IPS DF 4.7 (cell line): ENCODE measurements around the gene LDLRAD4.

Experiments
- DNase-seq: peaks from one replicate; pipeline ENCODE4 v3.0.0-alpha.2; 2013; ENCODE audit warnings: low spot score; ENCODE audit errors: extremely low read depth

The LDLRAD4 gene

GRCh38 chr18:13543811-13544732 is 325.5 kb downstream of the LDLRAD4 start:
- DNase-seq = no peak

- no peak for DNase-seq
These were observed 326.4 kb downstream of the LDLRAD4 start for GRCh38 chr18:13544953-13545352.

- no peak for DNase-seq
These were observed 327.0 kb downstream of the LDLRAD4 start for GRCh38 chr18:13545514-13545913.

GRCh38 chr18:13545955-13546354 is 327.4 kb downstream of the LDLRAD4 start:
- DNase-seq = no peak

- no peak for DNase-seq
These were observed 328.1 kb downstream of the LDLRAD4 start for GRCh38 chr18:13546638-13547037.

GRCh38 chr18:13547347-13547746 is 328.8 kb downstream of the LDLRAD4 start:
- DNase-seq = no peak

GRCh38 chr18:13548106-13548819 is 329.7 kb downstream of the LDLRAD4 start:
- DNase-seq = no peak

GRCh38 chr18:13548966-13549879 is 330.7 kb downstream of the LDLRAD4 start:
- DNase-seq = no peak

- no peak for DNase-seq
These were observed 331.3 kb downstream of the LDLRAD4 start for GRCh38 chr18:13549880-13550232.

GRCh38 chr18:13550418-13551304 is 332.1 kb downstream of the LDLRAD4 start:
- DNase-seq = no peak

- no peak for DNase-seq
These were observed 332.7 kb downstream of the LDLRAD4 start for GRCh38 chr18:13551305-13551603.

GRCh38 chr18:13551841-13552733 is 333.5 kb downstream of the LDLRAD4 start:
- DNase-seq = no peak

- no peak for DNase-seq
These were observed 334.9 kb downstream of the LDLRAD4 start for GRCh38 chr18:13553449-13553848.

GRCh38 chr18:13555192-13555591 is 336.6 kb downstream of the LDLRAD4 start:
- no peak for DNase-seq

- no peak for DNase-seq
These were observed 337.3 kb downstream of the LDLRAD4 start for GRCh38 chr18:13555865-13556264.

- no peak for DNase-seq
These were observed 337.9 kb downstream of the LDLRAD4 start for GRCh38 chr18:13556502-13556901.

GRCh38 chr18:13558124-13558523 is 339.6 kb downstream of the LDLRAD4 start:
- DNase-seq = no peak

GRCh38 chr18:13558790-13559189 is 340.2 kb downstream of the LDLRAD4 start:
- DNase-seq = no peak

GRCh38 chr18:13559754-13560153 is 341.2 kb downstream of the LDLRAD4 start:
- DNase-seq = no peak

GRCh38 chr18:13560306-13560705 is 341.7 kb downstream of the LDLRAD4 start:
- DNase-seq = no peak
